ENCODE data around the gene SKOR1.
A peak's percentile ranks its signal among the peaks of the same experiment; 100 is the strongest.

Gene SKOR1

DNA sequence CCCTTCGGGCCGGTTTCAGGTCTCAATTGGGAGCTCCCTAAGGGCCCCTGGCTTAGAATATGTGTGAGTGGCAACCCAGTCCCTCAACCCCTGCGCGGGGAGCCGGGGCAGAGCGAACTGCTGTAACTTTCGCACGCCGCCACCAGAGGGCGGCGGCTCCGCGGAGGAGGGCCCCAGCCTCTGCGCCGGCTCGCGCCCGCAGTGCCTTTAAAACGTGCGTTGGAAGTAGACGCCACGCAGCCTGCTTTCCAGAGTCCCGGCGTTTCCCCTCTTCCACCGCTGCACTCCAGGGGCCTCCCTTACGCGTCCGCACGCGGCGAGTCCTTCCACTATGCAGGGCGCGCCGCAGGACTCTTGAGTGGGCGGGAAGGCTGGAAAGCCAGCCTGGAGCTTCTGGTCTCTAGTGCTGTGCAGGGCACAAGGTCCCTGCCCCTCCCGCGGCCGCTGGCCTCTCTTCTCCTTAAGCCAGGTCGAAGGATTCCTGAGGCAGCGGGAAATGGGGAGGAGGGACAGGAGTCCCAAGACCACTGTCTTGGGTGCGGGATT is 38.2 kb downstream of the SKOR1 start:
- Mint-ChIP-seq H3K4me3 (peak overlapping the region; percentile 83), H3K4me1 (peaks cover 40% of the 10 kb centered on the region), H3K27me3 (peaks cover 25% of the 10 kb centered on the region), H3K27ac (peak overlapping the region; percentile 97), H3K36me3 (no peaks in the 10 kb centered on the region), H3K9me3 (no peaks in the 10 kb centered on the region)
- ATAC-seq: peak; percentile 96

DNA sequence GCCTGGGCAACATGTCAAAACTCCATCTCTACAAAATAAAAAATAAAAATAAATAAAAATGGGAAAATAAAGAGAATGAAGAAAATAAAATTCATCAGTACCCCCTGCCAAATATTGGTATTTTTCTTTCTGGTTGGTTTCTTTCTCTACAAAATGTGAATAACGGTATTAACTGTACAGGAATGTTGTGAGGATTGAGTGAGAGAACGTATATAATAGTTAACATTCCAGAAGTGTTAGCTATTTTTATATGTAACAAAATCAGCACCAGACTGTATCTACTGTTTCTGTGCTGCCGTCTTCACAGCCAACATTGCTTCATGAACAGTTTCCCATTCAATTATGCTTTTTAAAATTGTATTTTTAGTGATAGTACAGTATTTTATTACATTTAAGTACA is 40.0 kb downstream of the SKOR1 start:
- H3K4me3 Mint-ChIP-seq: no peak overlapping the region
- no peak for ATAC-seq
- peaks cover 10% of the 10 kb centered on the region for H3K36me3 Mint-ChIP-seq
- H3K27me3 Mint-ChIP-seq: peaks cover 41% of the 10 kb centered on the region
- H3K9me3 Mint-ChIP-seq: peaks cover 3% of the 10 kb centered on the region
- peaks cover 35% of the 10 kb centered on the region for H3K4me1 Mint-ChIP-seq
- no peak overlapping the region for H3K27ac Mint-ChIP-seq

DNA sequence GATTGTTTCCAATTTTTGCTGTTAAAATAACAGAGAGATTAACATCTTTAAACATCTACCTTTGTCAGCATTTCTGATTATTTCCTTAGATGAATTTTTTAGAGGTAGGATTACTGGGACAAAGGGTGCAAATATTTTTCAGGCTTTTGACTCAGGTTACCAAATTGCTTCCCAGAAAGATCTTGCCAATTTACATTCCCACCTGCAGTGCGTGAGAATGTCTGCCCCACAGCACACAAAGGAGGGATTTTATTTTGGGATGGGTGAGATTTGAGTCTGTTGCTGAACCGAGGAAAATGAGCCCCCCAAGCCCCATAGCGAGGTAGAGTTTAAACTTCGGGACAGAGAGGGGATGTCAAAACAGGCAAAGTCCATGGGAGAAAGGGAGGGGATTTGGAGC is 40.5 kb downstream of the SKOR1 start:
- Mint-ChIP-seq H3K4me3 (no peak overlapping the region), H3K9me3 (peaks cover 4% of the 10 kb centered on the region), H3K27me3 (peaks cover 41% of the 10 kb centered on the region), H3K36me3 (peaks cover 10% of the 10 kb centered on the region), H3K4me1 (peaks cover 32% of the 10 kb centered on the region), H3K27ac (no peak overlapping the region)
- ATAC-seq: no peak

DNA sequence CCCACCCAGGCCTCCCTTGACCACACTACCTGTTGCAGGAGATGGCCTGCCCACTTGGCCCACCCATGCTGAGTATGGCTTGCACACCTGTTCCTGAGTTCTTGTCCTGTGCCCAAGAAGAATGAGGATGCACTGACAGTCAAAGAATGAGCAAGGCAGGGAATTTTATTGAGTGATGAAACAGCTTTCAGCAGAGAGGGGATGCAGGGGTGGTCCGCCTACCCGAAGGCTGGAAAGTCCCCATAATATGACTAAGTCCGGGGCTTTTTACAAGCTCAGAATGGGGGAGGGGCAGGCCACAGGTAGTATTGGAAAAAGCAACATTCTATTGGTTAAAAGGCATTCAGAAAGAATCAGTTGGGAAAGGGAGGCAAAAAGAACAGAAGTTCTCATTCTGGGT is 44.4 kb downstream of the SKOR1 start:
- Mint-ChIP-seq H3K9me3 (peaks cover 15% of the 10 kb centered on the region), H3K4me3 (no peak overlapping the region), H3K36me3 (peaks cover 10% of the 10 kb centered on the region), H3K4me1 (peaks cover 7% of the 10 kb centered on the region), H3K27me3 (peaks cover 51% of the 10 kb centered on the region), H3K27ac (no peak overlapping the region)
- no peak for ATAC-seq

DNA sequence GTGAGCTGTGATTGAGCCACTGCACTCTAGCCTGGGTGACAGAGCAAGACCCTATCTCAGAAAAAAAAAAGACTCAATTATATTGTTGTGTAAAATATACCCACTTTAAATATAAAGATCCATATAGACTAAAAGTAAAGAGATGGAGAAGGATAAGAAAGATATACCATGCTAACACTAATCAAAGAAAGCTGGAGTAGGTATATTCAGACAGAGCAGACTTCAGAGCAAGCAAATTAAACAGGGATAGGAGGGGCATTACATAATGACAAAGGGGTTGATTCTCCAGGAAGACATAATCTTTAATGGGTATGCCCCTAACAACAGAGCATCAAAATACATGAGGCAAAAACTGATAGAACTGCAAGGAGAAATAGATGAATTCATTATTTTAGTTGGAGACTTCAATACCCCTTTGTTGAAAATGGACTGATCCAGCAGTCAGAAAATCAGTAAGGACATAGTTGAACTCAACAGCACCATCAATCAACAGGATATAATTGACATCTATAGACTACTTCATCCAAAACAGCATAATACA is 45.6 kb downstream of the SKOR1 start:
- no peak overlapping the region for H3K4me3 Mint-ChIP-seq
- peaks cover 15% of the 10 kb centered on the region for H3K9me3 Mint-ChIP-seq
- peaks cover 10% of the 10 kb centered on the region for H3K36me3 Mint-ChIP-seq
- no peak for ATAC-seq
- H3K27ac Mint-ChIP-seq: no peak overlapping the region
- H3K4me1 Mint-ChIP-seq: peaks cover 7% of the 10 kb centered on the region
- peaks cover 46% of the 10 kb centered on the region for H3K27me3 Mint-ChIP-seq

DNA sequence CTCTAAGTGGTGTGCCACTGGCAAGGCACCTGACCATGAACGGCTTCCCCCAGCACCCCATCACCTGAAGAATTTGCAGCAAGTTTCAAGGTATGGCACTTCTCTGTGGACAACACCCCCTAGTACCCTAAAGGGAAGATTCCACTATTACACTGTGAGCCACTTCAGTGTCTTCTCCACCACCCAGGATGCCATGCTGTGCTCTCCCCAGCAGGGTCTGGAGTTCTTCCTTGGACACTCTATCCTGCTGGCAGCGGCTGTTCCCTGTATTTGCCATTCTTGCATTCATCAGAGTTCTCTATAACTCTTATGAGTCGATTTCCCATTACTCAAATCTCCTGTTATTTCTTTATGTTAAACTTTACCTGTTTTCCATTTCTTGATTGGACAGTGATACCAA is 48.5 kb downstream of the SKOR1 start:
- ATAC-seq: no peak
- Mint-ChIP-seq H3K4me1 (peaks cover 7% of the 10 kb centered on the region), H3K27me3 (peaks cover 23% of the 10 kb centered on the region), H3K4me3 (no peak overlapping the region), H3K36me3 (peaks cover 10% of the 10 kb centered on the region), H3K27ac (no peak overlapping the region), H3K9me3 (peaks cover 15% of the 10 kb centered on the region)

DNA sequence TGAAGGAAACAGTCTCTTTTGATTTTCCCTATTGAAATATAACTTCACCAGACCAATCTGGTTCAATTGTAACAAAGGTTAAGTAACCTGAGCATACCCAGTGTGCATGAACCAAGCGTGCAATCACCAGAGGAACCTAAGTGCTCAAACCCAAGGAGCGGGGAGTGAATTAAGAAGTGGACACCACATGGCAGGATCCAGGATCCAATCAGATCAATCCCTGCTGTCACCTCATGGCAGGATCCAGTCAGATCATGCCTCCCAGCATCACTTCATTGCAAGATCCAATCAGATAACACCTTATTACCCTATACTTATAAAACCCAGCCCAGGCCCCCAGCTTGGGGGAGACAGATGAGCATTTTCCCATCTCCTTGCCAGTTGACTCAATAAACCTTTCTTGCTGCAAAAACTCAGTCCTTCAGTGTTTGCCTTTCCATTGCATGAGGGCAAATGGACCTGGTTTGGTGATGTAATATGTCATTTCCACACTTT is 53.5 kb downstream of the SKOR1 start:
- H3K27me3 Mint-ChIP-seq: peaks cover 15% of the 10 kb centered on the region
- no peaks in the 10 kb centered on the region for H3K36me3 Mint-ChIP-seq
- peaks cover 3% of the 10 kb centered on the region for H3K9me3 Mint-ChIP-seq
- ATAC-seq: no peak
- peaks cover 9% of the 10 kb centered on the region for H3K4me1 Mint-ChIP-seq
- no peak overlapping the region for H3K27ac Mint-ChIP-seq
- no peak overlapping the region for H3K4me3 Mint-ChIP-seq

DNA sequence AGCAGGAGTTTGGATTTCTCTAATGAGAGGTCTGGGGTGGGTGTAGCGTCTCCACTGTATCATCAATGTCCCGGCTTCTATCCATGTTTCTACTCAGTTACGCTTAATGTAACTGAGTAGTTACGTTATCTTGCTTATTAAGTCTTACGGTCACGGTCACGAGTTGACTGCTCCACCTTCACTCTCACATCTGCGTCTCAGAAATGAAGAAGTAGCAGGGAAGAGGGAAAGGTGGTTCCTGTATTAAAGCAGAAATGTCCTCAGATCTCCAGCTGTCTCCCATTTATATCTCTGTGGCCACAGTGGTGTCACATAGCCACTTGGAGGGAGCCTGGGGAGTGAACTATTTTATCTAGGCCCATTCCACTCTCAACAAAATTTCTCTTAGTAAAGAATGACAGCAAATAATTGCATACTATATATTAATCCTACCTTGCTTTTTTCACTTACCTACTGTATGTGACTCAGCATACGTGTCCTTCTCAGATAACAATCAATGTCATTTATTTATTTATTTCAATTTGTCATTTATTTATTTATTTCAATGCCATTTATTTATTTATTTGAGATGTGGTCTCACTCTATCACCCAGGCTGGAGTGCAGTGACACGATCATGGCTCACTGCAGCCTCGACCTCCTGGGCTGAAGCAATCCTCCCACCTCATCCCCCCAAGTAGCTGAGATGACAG is 54.3 kb downstream of the SKOR1 start:
- no peaks in the 10 kb centered on the region for H3K9me3 Mint-ChIP-seq
- H3K27ac Mint-ChIP-seq: no peak overlapping the region
- peaks cover 9% of the 10 kb centered on the region for H3K27me3 Mint-ChIP-seq
- H3K4me1 Mint-ChIP-seq: peaks cover 9% of the 10 kb centered on the region
- no peaks in the 10 kb centered on the region for H3K36me3 Mint-ChIP-seq
- no peak overlapping the region for H3K4me3 Mint-ChIP-seq
- ATAC-seq: no peak

DNA sequence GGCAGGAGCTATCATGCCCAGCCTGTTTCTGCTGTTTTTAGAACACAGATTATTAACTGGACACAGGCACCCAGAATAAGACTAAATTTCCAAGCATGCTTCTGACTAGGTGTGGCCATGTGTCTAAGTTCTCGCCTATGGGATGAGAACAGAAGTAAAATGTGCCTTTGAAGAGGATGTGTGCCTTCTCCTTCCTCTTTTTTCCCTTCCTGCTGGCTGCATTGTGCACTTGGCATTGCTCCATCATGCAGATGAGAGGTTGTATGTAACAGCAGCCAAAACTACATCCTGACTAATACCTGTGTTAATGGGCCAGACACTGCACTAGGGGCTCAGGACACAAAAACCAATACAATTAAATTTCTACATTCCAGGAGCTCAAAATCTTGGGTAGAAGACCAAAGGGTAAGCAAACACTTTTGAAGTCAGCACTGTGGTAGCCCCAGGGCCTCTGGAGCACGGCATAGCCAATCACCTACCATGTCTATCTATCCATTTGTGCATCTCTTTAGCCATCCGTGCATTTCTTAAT is 55.4 kb downstream of the SKOR1 start:
- H3K4me1 Mint-ChIP-seq: peaks cover 18% of the 10 kb centered on the region
- peaks cover 2% of the 10 kb centered on the region for H3K9me3 Mint-ChIP-seq
- ATAC-seq: no peak
- H3K36me3 Mint-ChIP-seq: no peaks in the 10 kb centered on the region
- peaks cover 19% of the 10 kb centered on the region for H3K27me3 Mint-ChIP-seq
- no peak overlapping the region for H3K27ac Mint-ChIP-seq
- H3K4me3 Mint-ChIP-seq: no peak overlapping the region

DNA sequence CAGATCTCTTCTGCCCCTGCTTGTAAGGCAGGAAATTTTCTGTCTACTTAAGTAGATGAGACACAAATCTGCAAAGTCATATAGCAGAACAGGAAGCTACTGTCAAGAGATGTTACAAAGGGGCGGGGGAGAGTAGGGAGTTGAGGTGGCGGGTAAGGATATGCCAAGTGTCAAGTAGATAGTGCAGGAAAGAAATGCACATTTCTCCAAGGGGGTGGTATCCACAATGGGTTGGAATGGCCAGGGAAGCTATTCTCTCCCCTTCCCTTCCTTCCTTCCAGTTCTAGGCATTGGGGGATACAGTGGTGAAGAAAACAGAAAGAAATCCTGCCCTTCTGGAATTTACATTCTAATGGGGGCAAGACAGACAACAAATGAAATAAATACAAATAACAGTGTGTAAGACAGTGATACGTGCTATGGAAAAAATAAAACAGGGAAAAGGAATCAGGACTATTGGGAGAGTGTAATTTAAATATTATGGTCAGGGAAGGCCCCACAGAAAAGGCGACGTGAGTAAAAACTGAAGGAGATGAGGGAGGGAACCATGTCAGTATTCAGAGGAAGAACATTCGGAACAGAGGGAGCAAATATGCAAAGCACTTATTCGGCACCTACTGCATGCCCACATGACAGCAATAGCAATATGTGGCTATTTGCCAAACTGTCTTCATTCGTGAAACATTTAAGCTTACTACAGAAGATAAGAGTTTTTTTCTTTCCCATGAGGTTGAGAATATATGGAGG is 57.4 kb downstream of the SKOR1 start:
- peaks cover 2% of the 10 kb centered on the region for H3K9me3 Mint-ChIP-seq
- H3K27me3 Mint-ChIP-seq: peaks cover 29% of the 10 kb centered on the region
- peaks cover 19% of the 10 kb centered on the region for H3K4me1 Mint-ChIP-seq
- H3K27ac Mint-ChIP-seq: no peak overlapping the region
- no peak overlapping the region for H3K4me3 Mint-ChIP-seq
- no peaks in the 10 kb centered on the region for H3K36me3 Mint-ChIP-seq
- peak; percentile 39 for ATAC-seq

DNA sequence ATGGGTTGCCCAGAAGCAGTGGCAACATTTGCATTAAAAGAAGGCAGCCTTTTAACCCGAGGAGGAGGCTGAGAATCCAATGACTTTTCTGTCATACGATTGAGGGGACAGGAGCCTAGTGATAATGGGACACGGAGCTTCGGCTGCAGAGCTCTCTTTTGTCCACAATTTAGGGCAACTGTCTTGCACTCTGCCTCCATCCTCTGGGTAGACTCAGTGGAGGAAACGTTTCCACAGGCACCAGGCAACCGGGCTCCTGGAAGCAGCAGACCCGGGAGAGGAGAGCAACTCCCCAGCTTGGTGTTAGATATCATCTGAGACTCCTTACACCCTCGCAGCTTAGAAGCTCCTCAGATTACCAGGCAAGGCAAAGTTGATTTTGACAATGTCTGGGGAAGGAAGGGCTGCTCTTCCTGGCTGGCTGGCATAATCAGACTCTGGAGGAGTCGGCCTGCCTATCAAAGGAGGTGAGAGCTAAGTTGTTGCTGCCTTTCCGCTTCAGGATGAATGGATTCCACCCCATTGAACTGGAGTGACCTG is 58.0 kb downstream of the SKOR1 start:
- peaks cover 2% of the 10 kb centered on the region for H3K9me3 Mint-ChIP-seq
- H3K27me3 Mint-ChIP-seq: peaks cover 36% of the 10 kb centered on the region
- H3K27ac Mint-ChIP-seq: no peak overlapping the region
- H3K4me3 Mint-ChIP-seq: no peak overlapping the region
- ATAC-seq: no peak
- H3K36me3 Mint-ChIP-seq: no peaks in the 10 kb centered on the region
- peaks cover 19% of the 10 kb centered on the region for H3K4me1 Mint-ChIP-seq

DNA sequence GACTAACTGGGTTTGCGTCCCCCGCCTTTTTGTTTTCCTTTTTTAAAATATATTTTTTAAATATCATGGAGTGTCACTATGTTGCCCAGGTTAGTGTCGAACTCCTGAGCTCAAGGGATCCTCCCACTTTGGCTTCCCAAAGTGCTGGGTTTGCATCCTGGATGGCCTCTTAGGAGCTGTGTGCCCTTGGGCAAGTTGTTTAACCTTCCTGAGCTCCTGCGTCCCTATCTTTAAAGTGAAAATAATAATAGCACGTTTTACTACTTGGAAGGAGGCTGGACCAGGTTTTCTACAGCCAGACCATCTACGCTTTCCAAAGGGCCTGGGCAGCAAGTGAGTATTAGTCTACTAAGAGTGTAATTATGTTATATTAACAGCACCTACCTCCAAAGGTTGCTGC is 58.7 kb downstream of the SKOR1 start:
- H3K27ac Mint-ChIP-seq: no peak overlapping the region
- no peak overlapping the region for H3K4me3 Mint-ChIP-seq
- peaks cover 19% of the 10 kb centered on the region for H3K4me1 Mint-ChIP-seq
- H3K27me3 Mint-ChIP-seq: peaks cover 39% of the 10 kb centered on the region
- H3K36me3 Mint-ChIP-seq: no peaks in the 10 kb centered on the region
- H3K9me3 Mint-ChIP-seq: peaks cover 2% of the 10 kb centered on the region
- no peak for ATAC-seq

All from stimulated activated memory B cell treated with anti-CD40 and anti-IgM and Interleukin-4, amounts not matched to agents 10 μg/mL and 1 μg/mL and 100 μg/mL, for 72 hours (primary cell).